SK-N-SH (cell line): ENCODE data around the gene GOLGA3. TPM values are rescaled to one million over a fixed set of nuclear protein-coding genes. Genes with fewer than 3 reads are reported as not detected.

Source experiments
- CTCF ChIA-PET: fragments of 300-600, 350-600 bp; formaldehyde crosslinking; extraction: SDS; loops from one replicate; lab custom pipeline; 2021; lab: Yijun Ruan, JAX
- POLR2A ChIA-PET: fragments of 350-600 bp; sonication (Branson Sonifier 250); formaldehyde crosslinking; extraction: SDS; loops from one replicate; lab custom pipeline; 2020; ENCODE audit warnings: antibody characterized with exemption, inconsistent platforms; lab: Yijun Ruan, JAX
- DNase-seq: peaks from one replicate; pipeline ENCODE4 v3.0.0; 2012
- H2AFZ ChIP-seq: fragments of 200-600 bp; sonication (generic); 2 replicates; pipeline ENCODE4 v1.8.1; 2016; ENCODE audit warnings: antibody characterized with exemption, mild to moderate bottlenecking, low read depth
- H3F3A ChIP-seq: fragments of 200-600 bp; sonication (generic); replicated peaks from 2 replicates; pipeline ENCODE3; 2016; ENCODE audit warnings: antibody characterized with exemption, mild to moderate bottlenecking; ENCODE audit not compliant: insufficient read depth
- H3K27ac ChIP-seq, 2 experiments: fragments of 200-500 bp in 1 of 2; fragments of 200-600 bp in 1 of 2; sonication (Bioruptor generic) in 1 of 2; sonication (generic), shearing (Covaris generic) in 1 of 2; 2 replicates each; pipeline versions ENCODE4 v1.5.1 to v1.6.1; 2014 to 2016; ENCODE audit warnings: low read depth in 2 of 2, inconsistent platforms in 1 of 2, low read length in 1 of 2, mild to moderate bottlenecking in 1 of 2, mixed read lengths in 1 of 2
- H3K27me3 ChIP-seq: fragments of 200-600 bp; sonication (generic), shearing (Covaris generic); 2 replicates; pipeline ENCODE4 v1.6.1; 2016; ENCODE audit warnings: mixed run types; ENCODE audit not compliant: insufficient read depth
- H3K36me3 ChIP-seq, 2 experiments: fragments of 200-500 bp in 1 of 2; fragments of 200-600 bp in 1 of 2; sonication (Bioruptor generic) in 1 of 2; sonication (generic) in 1 of 2; replicated peaks in 1 of 2; 2 replicates each; pipeline versions ENCODE3 to v1.5.1; 2014 to 2016; ENCODE audit warnings: low read length in 1 of 2, mild to moderate bottlenecking in 1 of 2; ENCODE audit not compliant: insufficient read depth in 2 of 2, control insufficient read depth in 1 of 2
- H3K4me1 ChIP-seq, 2 experiments: fragments of 200-500 bp in 1 of 2; fragments of 200-600 bp in 1 of 2; sonication (Bioruptor generic) in 1 of 2; sonication (generic), shearing (Covaris generic) in 1 of 2; 2 replicates each; pipeline versions ENCODE4 v1.5.1 to v1.6.1; 2014 to 2016; ENCODE audit warnings: low read depth in 1 of 2, low read length in 1 of 2, mixed run types in 1 of 2; ENCODE audit not compliant: insufficient read depth in 2 of 2, control insufficient read depth in 1 of 2
- H3K4me2 ChIP-seq: fragments of 200-600 bp; sonication (generic), shearing (Covaris generic); 2 replicates; pipeline ENCODE4 v1.6.1; 2017; ENCODE audit warnings: mixed run types
- H3K4me3 ChIP-seq, 2 experiments: fragments of 200-500 bp in 1 of 2; fragments of 200-600 bp in 1 of 2; sonication (Bioruptor generic) in 1 of 2; sonication (generic), shearing (Covaris generic) in 1 of 2; 2 replicates each; pipeline versions ENCODE4 v1.5.1 to v1.8.1; 2014 to 2016; ENCODE audit warnings: low read depth in 2 of 2, inconsistent platforms in 1 of 2, low read length in 1 of 2, mild to moderate bottlenecking in 1 of 2, mixed read lengths in 1 of 2, moderate library complexity in 1 of 2
- H3K79me2 ChIP-seq: fragments of 200-600 bp; sonication (generic); 2 replicates; pipeline ENCODE4 v1.8.1; 2017; ENCODE audit warnings: mild to moderate bottlenecking; ENCODE audit not compliant: insufficient read depth
- H3K9ac ChIP-seq: fragments of 200-600 bp; sonication (generic); 2 replicates; pipeline ENCODE4 v1.6.1; 2017; ENCODE audit warnings: mixed run types
- H3K9me2 ChIP-seq: fragments of 200-600 bp; sonication (generic); 2 replicates; pipeline ENCODE4 v1.6.1; 2017; ENCODE audit warnings: mixed run types
- H3K9me3 ChIP-seq: fragments of 200-600 bp; sonication (generic); 2 replicates; pipeline ENCODE4 v1.6.1; 2017; ENCODE audit warnings: mixed run types, mild to moderate bottlenecking, moderate library complexity
- H4K20me1 ChIP-seq: fragments of 200-600 bp; sonication (generic); 2 replicates; pipeline ENCODE4 v1.6.1; 2017; ENCODE audit warnings: mild to moderate bottlenecking, mixed run types; ENCODE audit not compliant: insufficient read depth
- CHD2 ChIP-seq: fragments of 150-350 bp; IDR thresholded peaks from 2 replicates; pipeline ENCODE4 v1.6.1; 2018; ENCODE audit warnings: low read length; ENCODE audit not compliant: partially characterized antibody
- FOXM1 ChIP-seq: IDR thresholded peaks from 2 replicates; pipeline ENCODE4 v1.4.0; 2012; ENCODE audit warnings: low read depth, mild to moderate bottlenecking
- IRF3 ChIP-seq: fragments of 150-350 bp; IDR thresholded peaks from 2 replicates; pipeline ENCODE4 v1.6.1; 2016; ENCODE audit warnings: mild to moderate bottlenecking, low read depth, low read length
- MAX ChIP-seq: IDR thresholded peaks from 2 replicates; pipeline ENCODE4 v1.4.0; 2012; ENCODE audit warnings: low read depth
- MXI1 ChIP-seq: IDR thresholded peaks from 2 replicates; pipeline ENCODE4 v1.6.1; 2012; ENCODE audit warnings: mild to moderate bottlenecking, low read depth, low read length, improper control_type of control experiment
- PBX3 ChIP-seq: IDR thresholded peaks from 2 replicates; pipeline ENCODE4; 2012
- POLR2AphosphoS5 ChIP-seq: IDR thresholded peaks from 2 replicates; pipeline ENCODE4 v1.6.1; 2012; ENCODE audit warnings: low read depth, low read length
- RAD21 ChIP-seq: IDR thresholded peaks from 2 replicates; pipeline ENCODE4 v1.6.1; 2012; ENCODE audit warnings: mild to moderate bottlenecking, low read length
- RFX5 ChIP-seq: IDR thresholded peaks from 2 replicates; pipeline ENCODE4 v1.6.1; 2012; ENCODE audit warnings: mild to moderate bottlenecking, improper control_type of control experiment, low read length
- SIN3A ChIP-seq: IDR thresholded peaks from 2 replicates; pipeline ENCODE4 v1.6.1; 2012; ENCODE audit warnings: low read depth, mild to moderate bottlenecking, low read length, moderate library complexity, borderline replicate concordance
- TAF1 ChIP-seq: IDR thresholded peaks from 2 replicates; pipeline ENCODE4 v1.6.1; 2012; ENCODE audit warnings: low read depth, mild to moderate bottlenecking, low read length, moderate library complexity, borderline replicate concordance
- TEAD4 ChIP-seq: IDR thresholded peaks from 2 replicates; pipeline ENCODE4 v1.4.0; 2012; ENCODE audit warnings: mild to moderate bottlenecking, borderline replicate concordance; ENCODE audit not compliant: insufficient read depth
- USF1 ChIP-seq: IDR thresholded peaks from 2 replicates; pipeline ENCODE4 v1.4.0; 2012; ENCODE audit warnings: low read depth, borderline replicate concordance
- USF2 ChIP-seq: fragments of 150-350 bp; IDR thresholded peaks from 2 replicates; pipeline ENCODE4 v1.6.1; 2017; ENCODE audit warnings: antibody characterized with exemption, low read length, low read depth, borderline replicate concordance
- WGBS: methylation state at CpG from one replicate; pipeline ENCODE4 v1.1.6; 2017; ENCODE audit warnings: low lambda C conversion rate; 5-methylcytosine and 5-hydroxymethylcytosine counted together
- polyA plus RNA-seq, 3 experiments: library from polyadenylated mRNA; depleted of rRNA; stranded (reverse); fragments of >200 nt; gene quantifications; 2 replicates each; pipeline ENCODE4 v1.2.3, GENCODE V29; 2012

The GOLGA3 gene
- polyA plus RNA-seq, 1 of the 3 experiments (the other 2 are of a cell fraction): 16.9 TPM

- Histone ChIP-seq H4K20me1 (no peaks in the 10 kb centered on the region), H3F3A (no peaks in the 10 kb centered on the region), H3K4me3 (no peak overlapping the region), H3K9me2 (no peaks in the 10 kb centered on the region), H3K4me1 (no peaks in the 10 kb centered on the region), H3K27ac (no peak overlapping the region), H3K27me3 (no peaks in the 10 kb centered on the region), H3K4me2 (no peak overlapping the region), H3K36me3 (peaks cover 8 to 27% of the 10 kb centered on the region in 2 experiments), H3K9ac (no peak overlapping the region), H2AFZ (no peak overlapping the region), H3K9me3 (no peaks in the 10 kb centered on the region), H3K79me2 (no peaks in the 10 kb centered on the region)
- DNase-seq: no peak
- 92% methylated on average over 36 of the region's 42 CpGs for WGBS
- no peak for TF ChIP-seq PBX3
- no peak for TF ChIP-seq TEAD4
- no peak for TF ChIP-seq MXI1
- no peak for TF ChIP-seq RAD21
- ChIA-PET POLR2A (no interaction called here), CTCF (no interaction called here)
Measured at GRCh38 chr12:132835076-132836025, 6.7 kb upstream of the GOLGA3 start.

GRCh38 chr12:132834181-132834711 is 5.6 kb upstream of the GOLGA3 start:
- H3K4me2 ChIP-seq: no peak overlapping the region
- no peaks in the 10 kb centered on the region for H3K9me2 ChIP-seq
- no peak for DNase-seq
- POLR2A ChIA-PET: no interaction called here
- CTCF ChIA-PET: interaction anchor here (1.3 kb wide), 1 partner anchor 65 kb away, joined by 4 read pairs; no protein-coding TSS in a partner anchor
- peaks cover 3% of the 10 kb centered on the region for H3F3A ChIP-seq
- no peak overlapping the region for H3K4me3 ChIP-seq
- peaks cover 0 to 2% of the 10 kb centered on the region in 2 experiments; a peak in 1 of 4 replicates for H3K4me1 ChIP-seq
- H4K20me1 ChIP-seq: no peaks in the 10 kb centered on the region
- no peaks in the 10 kb centered on the region for H3K9me3 ChIP-seq
- TF ChIP-seq MAX (no peak), FOXM1 (no peak), TAF1 (no peak), CHD2 (no peak), USF1 (no peak), PBX3 (no peak), POLR2AphosphoS5 (no peak), RFX5 (no peak), IRF3 (no peak), SIN3A (no peak), USF2 (no peak)
- TF ChIP-seq, all 33 proteins: peak for 0
- H3K27ac ChIP-seq: no peak overlapping the region
- H3K27me3 ChIP-seq: no peaks in the 10 kb centered on the region
- no peak overlapping the region for H3K9ac ChIP-seq
- H3K79me2 ChIP-seq: no peaks in the 10 kb centered on the region
- peaks cover 5 to 21% of the 10 kb centered on the region in 2 experiments for H3K36me3 ChIP-seq
- WGBS: 78% methylated on average over 5 of the region's 5 CpGs
- H2AFZ ChIP-seq: no peak overlapping the region
